ENCODE measurements around the gene TMEM63B.
"Not testable (repeated sequence)": the region's sequence is repeated elsewhere in the genome, so short reads cannot be mapped to it uniquely, and the experiment has no call there.

TMEM63B gene

DNA sequence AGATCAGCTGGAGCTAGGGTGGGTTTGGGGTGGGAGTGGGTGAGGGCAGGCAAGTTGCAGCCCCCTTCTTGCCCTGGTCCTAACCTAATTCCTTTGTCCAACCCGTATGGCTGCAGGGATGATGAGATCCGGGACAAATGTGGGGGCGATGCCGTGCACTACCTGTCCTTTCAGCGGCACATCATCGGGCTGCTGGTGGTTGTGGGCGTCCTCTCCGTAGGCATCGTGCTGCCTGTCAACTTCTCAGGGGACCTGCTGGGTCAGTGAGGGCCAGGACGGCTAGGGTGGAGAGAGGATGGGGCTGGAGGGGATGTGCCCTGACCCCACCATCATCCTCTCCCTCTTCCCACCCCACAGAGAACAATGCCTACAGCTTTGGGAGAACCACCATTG, 12.0 kb downstream of the TMEM63B start:
- in situ Hi-C loops (cut with MboI; ENCODE audit: low sequenced_read_pairs) = no loop called here

GRCh38 chr6:44142835-44143234, 15.5 kb downstream of the TMEM63B start:
- in situ Hi-C loops (cut with MboI; ENCODE audit: low sequenced_read_pairs) = no loop called here

DNA sequence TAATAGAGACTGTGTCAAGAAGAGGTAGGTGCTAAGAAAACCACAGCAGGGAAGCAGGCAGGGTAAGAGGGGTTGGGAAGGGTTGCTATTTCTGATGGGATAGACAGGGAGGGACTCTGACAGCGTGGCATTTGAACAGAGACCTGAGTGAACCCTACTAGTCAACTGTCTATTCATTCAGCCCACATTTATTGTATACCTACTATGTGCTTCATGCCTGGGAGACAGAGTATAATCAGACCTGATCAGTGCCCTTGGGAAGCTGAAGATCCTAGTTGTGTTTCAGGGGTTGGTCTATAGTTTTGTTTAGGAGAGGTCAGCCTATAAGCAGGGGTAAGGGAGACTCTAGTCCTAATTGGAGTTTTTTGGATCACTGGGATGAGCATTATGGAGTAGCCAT, 16.4 kb downstream of the TMEM63B start:
- in situ Hi-C loops (cut with MboI; ENCODE audit: low sequenced_read_pairs) = no loop called here

DNA sequence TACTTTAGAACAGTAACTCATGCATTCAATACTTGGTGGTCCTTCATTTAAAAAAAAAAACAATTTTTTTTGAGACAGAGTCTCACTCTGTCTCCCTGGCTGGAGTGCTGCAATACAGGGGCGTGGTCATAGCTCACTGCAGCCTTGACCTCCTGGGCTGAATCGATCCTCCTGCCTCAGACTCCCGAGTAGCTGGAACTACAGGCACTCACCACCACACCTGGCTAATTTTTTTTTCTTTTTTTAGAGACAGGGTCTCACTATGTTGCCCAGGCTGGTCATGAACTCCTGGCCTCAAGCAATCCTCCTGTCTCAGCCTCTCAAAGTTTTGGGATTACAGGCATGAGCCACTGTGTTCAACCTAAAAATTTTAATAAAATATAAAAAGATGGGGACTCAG, 17.2 kb downstream of the TMEM63B start:
- in situ Hi-C loops (cut with MboI; ENCODE audit: low sequenced_read_pairs) = not testable (repeated sequence)

DNA sequence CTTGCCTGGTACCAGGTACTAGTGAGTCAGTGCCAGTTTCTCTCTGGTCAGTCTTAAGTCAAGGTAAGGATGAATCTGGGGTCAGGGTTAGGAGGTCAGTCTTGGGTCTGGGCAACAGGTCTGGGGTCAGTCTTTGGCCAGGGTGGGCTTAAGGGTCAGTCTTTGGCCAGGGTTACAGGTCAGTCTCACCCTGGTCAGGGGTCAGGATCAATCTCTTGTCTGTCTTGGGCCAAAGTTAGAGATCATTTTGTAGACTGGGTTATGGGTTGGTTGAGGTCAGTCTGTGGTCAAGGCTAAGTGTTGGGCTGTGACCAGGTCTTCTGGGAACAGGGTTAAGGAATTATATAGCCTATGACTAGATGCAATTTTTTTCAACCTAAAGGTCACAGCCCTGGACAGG, 18.5 kb downstream of the TMEM63B start:
- in situ Hi-C loops (cut with MboI; ENCODE audit: low sequenced_read_pairs) = no loop called here

DNA sequence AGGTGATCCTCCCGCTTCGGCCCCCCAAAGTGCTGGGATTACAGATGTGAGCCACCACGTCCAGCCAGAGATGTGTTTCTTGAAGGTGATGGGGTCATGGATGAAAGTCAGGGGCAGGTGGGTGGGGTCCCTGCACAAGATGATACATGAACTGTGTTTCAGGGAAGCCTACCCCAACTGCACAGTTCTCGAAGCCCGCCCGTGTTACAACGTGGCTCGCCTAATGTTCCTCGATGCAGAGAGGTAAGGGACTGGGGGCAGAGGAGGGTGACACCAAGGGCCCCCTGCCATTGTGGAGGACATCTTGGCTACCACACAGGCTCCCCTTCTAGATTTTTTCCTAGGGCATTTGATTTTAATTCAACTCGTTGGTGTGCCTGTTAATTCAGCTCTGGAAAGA, 19.3 kb downstream of the TMEM63B start:
- in situ Hi-C loops (cut with MboI; ENCODE audit: low sequenced_read_pairs) = no loop called here

- in situ Hi-C loops (cut with MboI; ENCODE audit: low sequenced_read_pairs) = no loop called here
Observed at GRCh38 chr6:44147256-44147655, 19.9 kb downstream of the TMEM63B start.

- in situ Hi-C loops (cut with MboI; ENCODE audit: low sequenced_read_pairs) = no loop called here
Observed at GRCh38 chr6:44148306-44148705, 21.0 kb downstream of the TMEM63B start.

- in situ Hi-C loops (cut with MboI; ENCODE audit: low sequenced_read_pairs) = loop anchor here (5.0 kb wide), 1 partner anchor 42 kb away; no protein-coding TSS in a partner anchor
Observed at GRCh38 chr6:44149369-44150012, 22.1 kb downstream of the TMEM63B start.

GRCh38 chr6:44150317-44150917, 23.1 kb downstream of the TMEM63B start:
- in situ Hi-C loops (cut with MboI; ENCODE audit: low sequenced_read_pairs) = loop anchor here (5.0 kb wide), 1 partner anchor 43 kb away; no protein-coding TSS in a partner anchor

GRCh38 chr6:44151348-44152108, 24.2 kb downstream of the TMEM63B start:
- in situ Hi-C loops (cut with MboI; ENCODE audit: low sequenced_read_pairs) = loop anchor here (5.0 kb wide), 1 partner anchor 44 kb away; no protein-coding TSS in a partner anchor

DNA sequence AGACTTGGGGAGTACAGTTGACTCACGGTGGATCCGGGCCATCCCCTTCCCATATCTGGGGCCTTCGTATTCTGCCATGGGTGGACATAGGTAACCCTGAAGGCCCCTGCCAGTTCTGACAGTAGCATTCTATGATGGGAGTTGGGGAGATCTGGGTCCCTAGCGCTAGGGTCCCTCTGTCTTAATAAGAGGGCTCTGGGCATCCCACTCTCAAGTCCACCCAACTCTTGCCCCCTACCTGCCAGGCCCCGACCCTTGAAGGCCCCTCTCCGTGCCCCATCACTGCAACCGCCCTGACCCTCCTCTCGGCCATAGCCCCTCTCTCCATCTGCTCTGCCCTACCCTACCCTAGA, 24.7 kb downstream of the TMEM63B start:
- in situ Hi-C loops (cut with MboI; ENCODE audit: low sequenced_read_pairs) = loop anchor here (5.0 kb wide), 1 partner anchor 45 kb away; no protein-coding TSS in a partner anchor

DNA sequence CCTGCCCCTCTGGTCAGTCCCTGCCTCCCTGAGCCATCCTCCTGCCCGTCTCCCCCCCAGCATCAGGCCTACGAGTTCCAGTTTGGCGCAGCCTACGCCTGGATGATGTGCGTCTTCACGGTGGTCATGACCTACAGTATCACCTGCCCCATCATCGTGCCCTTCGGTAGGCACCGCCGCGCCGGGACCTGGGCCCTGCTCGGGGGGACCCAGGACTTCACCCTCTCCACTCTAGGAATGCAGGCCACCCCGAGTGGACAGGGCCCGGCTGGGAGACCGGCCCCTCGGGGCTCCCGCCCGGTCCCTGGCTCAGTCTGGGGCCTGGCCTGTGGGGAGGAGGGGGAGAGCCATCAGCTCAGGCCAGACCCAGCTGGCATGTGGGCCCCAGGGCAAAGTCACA, 25.2 kb downstream of the TMEM63B start:
- in situ Hi-C loops (cut with MboI; ENCODE audit: low sequenced_read_pairs) = loop anchor here (5.0 kb wide), 1 partner anchor 45 kb away; no protein-coding TSS in a partner anchor

GRCh38 chr6:44154067-44154466, 26.7 kb downstream of the TMEM63B start:
- in situ Hi-C loops (cut with MboI; ENCODE audit: low sequenced_read_pairs) = loop anchor here (5.0 kb wide), 1 partner anchor 47 kb away; no protein-coding TSS in a partner anchor

- in situ Hi-C loops (cut with MboI; ENCODE audit: low sequenced_read_pairs) = no loop called here
Observed at GRCh38 chr6:44156494-44157151, 29.3 kb downstream of the TMEM63B start.

DNA sequence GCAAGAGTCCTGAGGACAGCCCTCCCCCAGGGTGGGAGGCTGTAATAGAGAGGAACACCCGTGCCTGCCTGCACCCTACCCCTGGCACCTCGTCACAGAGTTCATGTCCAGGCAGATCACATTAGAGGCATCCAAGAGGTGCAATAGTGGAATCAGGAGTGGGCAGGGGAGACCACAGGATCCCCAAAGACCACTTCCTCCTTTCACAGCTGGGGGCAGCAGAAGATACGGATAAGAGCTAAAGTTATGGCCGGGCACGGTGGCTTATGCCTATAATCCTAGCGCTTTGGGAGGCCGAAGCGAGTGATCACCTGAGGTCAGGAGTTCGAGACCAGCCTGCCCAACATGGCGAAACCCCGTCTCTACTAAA, 29.8 kb downstream of the TMEM63B start:
- in situ Hi-C loops (cut with MboI; ENCODE audit: low sequenced_read_pairs) = no loop called here

DNA sequence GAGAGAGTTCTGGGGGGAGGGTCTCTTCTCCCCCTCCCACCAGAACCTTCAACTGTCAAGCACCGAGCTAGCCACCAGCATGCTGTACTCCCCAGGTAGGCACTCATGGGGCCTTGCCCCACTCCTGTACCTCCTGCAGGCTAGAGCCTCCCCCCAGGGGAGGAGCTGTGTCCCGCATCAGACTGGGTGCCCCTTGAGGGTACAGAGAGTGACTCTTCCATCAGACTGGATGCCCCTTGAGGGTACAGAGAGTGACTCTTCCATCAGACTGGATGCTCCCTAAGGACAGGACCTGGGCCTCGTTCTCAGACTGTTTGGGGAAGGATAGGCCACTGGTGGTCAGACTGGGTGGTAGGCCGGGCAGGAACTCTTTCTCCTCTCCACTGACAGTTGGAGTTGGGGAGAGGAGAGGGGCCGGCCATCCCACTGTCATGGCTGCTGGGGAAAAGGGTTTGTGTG, 31.4 kb downstream of the TMEM63B start, which contains the start of gene CAPN11:
CAPN11 (plus strand) TSS at position 51 of the 459 bp plus-strand sequence; CDS start at position 80, 29 bp downstream.
- in situ Hi-C loops (cut with MboI; ENCODE audit: low sequenced_read_pairs) = no loop called here

GRCh38 chr6:44161997-44162338, 34.6 kb downstream of the TMEM63B start:
- in situ Hi-C loops (cut with MboI; ENCODE audit: low sequenced_read_pairs) = no loop called here

- in situ Hi-C loops (cut with MboI; ENCODE audit: low sequenced_read_pairs) = no loop called here
Observed at GRCh38 chr6:44162876-44163625, 35.7 kb downstream of the TMEM63B start.

GRCh38 chr6:44166116-44166515, 38.8 kb downstream of the TMEM63B start:
- in situ Hi-C loops (cut with MboI; ENCODE audit: low sequenced_read_pairs) = no loop called here
